Measurements from ENCODE around the gene MBNL2. TPM values are rescaled to one million over a fixed set of nuclear protein-coding genes. Genes with fewer than 3 reads are reported as not detected.

Gene MBNL2
- total and polyA plus RNA-seq, 8 donors: 8.9 to 66.5 (median 37.7) TPM

DNA sequence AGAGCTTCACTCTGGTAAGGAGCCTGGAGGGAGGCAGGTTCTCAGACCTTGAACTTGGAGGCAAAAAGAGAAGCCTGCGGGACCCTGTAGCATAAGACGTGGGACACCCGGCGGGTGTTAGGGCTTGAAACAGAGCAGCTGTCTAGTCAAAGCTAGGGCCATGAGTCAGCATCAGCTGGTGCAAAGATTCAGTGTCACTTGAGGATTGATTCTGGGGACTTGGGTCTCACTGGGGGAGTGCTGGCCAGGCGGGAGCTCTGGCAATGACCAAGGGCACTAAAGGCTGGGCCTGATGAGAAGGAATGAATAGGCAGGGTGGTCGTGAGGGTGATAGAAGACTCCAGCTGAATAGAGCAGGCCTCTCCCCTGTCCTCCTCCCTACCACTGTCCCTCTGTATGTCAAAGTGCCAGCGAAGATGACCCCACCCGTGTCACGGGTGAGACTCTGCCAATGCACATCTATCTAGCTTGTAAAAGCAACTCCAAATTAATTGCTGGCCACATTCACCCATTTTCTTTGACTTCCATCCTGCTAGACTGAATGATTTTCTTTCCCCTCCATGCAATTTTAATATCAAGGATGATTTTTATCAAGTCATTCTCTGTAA, 97.1 kb downstream of the MBNL2 start:
- Histone ChIP-seq H3K27me3 (no peaks in the 10 kb centered on the region), H3K36me3 (no peaks in the 10 kb centered on the region), H3K27ac (no peak overlapping the region), H3K4me3 (no peak overlapping the region), H3K4me1 (peaks cover 0 to 6% (median 0%) of the 10 kb centered on the region in 3 donors), H3K9me3 (no peaks in the 10 kb centered on the region)
- TF ChIP-seq, protein P1, sequence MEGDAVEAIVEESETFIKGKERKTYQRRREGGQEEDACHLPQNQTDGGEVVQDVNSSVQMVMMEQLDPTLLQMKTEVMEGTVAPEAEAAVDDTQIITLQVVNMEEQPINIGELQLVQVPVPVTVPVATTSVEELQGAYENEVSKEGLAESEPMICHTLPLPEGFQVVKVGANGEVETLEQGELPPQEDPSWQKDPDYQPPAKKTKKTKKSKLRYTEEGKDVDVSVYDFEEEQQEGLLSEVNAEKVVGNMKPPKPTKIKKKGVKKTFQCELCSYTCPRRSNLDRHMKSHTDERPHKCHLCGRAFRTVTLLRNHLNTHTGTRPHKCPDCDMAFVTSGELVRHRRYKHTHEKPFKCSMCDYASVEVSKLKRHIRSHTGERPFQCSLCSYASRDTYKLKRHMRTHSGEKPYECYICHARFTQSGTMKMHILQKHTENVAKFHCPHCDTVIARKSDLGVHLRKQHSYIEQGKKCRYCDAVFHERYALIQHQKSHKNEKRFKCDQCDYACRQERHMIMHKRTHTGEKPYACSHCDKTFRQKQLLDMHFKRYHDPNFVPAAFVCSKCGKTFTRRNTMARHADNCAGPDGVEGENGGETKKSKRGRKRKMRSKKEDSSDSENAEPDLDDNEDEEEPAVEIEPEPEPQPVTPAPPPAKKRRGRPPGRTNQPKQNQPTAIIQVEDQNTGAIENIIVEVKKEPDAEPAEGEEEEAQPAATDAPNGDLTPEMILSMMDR (IDR thresholded peaks at IDR 0.05): no peak
- FAIRE-seq: no peak
- intact Hi-C loops (cut with DNase I): no loop called here
- peak in 2 of 4 donors; percentile 16 to 24 for ATAC-seq
- no peak for DNase-seq
- WGBS, 2 donors: 75 to 88% methylated on average over 9 of the region's 9 CpGs

DNA sequence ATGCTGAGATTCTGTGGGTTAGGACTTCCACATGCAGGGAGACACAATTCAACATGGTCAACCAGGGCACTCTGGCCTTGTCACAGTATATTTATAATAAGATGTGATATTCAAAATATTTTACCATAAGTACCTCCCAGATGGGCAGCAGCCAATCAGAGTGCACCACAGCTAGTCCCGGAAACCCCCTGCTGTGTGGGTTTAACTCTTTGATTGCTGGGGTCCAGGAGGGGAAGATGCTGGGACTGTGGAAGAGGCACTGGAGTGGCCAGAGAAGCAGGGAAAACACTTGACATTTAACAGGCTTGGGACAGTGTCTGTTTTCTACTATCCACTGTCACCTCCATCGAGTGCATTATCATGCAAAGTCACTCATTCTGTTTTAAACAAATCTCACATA, 99.0 kb downstream of the MBNL2 start:
- Histone ChIP-seq H3K27me3 (no peaks in the 10 kb centered on the region), H3K4me3 (no peak overlapping the region), H3K9me3 (no peaks in the 10 kb centered on the region), H3K36me3 (no peaks in the 10 kb centered on the region), H3K27ac (no peak overlapping the region), H3K4me1 (peaks cover 9 to 11% (median 9%) of the 10 kb centered on the region in 3 donors)
- TF ChIP-seq, protein P1 (IDR thresholded peaks at IDR 0.05): no peak
- DNase-seq (no peak), FAIRE-seq (no peak), ATAC-seq (no peak)
- intact Hi-C loops (cut with DNase I): no loop called here
- WGBS, 2 donors: 22 to 24% methylated on average over 2 of the region's 2 CpGs

DNA sequence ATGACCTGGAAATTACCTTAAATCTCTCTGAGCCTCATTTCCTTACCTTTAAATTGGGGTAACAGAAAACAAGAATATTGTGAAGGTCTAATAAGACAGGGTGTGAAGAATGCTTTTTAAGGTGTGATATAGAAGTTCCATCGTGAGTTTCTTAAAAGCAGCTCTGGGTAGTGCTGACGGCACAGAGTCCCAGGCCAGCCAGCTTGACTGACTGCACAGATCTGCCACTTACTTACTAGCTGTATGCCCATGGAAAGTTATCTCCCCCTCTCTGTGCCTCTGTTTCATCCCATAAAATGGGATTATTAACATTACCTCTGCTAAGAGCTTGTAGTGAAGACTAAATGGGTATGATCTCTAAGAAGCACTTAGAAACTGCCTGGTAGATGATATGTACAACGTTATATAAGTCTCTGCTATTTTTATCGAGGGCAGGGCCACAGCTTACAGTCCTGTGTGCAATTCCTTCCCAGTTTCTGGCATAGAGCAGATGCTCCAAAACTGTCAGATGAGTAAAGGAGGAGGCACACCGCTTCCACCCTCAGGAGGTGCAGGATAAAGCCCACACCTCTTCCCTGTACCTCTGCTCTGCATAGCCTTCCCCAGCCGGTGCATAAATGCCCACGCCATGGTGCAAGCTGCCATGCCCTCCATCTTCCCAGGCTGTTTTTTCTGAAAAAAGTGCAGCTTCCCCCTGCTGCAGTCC, 99.6 kb downstream of the MBNL2 start:
- FAIRE-seq: no peak
- Histone ChIP-seq H3K27ac (no peak overlapping the region), H3K27me3 (no peaks in the 10 kb centered on the region), H3K9me3 (no peaks in the 10 kb centered on the region), H3K36me3 (no peaks in the 10 kb centered on the region), H3K4me3 (no peak overlapping the region), H3K4me1 (peaks cover 9 to 17% (median 10%) of the 10 kb centered on the region in 3 donors)
- no peak for ATAC-seq
- intact Hi-C loops (cut with DNase I): no loop called here
- no peak for DNase-seq
- 75 to 76% methylated on average over 7 of the region's 7 CpGs for WGBS, 2 donors
- TF ChIP-seq, protein P1 (IDR thresholded peaks at IDR 0.05): no peak

DNA sequence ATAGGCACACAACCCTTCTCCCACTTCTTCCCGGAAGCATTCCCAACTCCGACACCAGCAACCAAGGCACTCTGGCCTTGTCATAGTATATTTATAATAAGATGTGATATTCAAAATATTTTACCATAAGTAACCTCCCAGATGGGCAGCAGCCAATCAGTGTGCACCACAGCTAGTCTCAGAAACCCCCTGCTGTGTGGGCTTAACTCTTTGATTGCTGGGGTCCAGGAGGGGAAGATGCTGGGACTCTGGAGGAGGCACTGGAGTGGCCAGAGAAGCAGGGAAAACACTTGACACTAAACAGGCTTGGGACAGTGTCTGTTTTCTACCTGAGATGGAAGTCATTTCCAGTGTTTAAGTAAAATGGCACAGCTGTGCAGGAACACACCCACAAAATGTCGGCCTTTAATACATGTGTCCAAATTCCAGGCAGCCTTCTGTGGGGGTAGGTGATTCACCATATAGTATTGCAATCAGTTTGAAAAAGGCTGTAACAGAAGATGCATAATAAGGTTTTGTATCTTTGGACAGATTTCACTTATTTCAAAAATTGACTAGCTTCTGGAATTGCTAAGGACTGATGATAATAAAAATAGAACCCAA, 100.7 kb downstream of the MBNL2 start:
- no peaks in the 10 kb centered on the region for H3K36me3 ChIP-seq
- H3K9me3 ChIP-seq: no peaks in the 10 kb centered on the region
- intact Hi-C loops (cut with DNase I): no loop called here
- DNase-seq (no peak), ATAC-seq (no peak), FAIRE-seq (no peak)
- TF ChIP-seq, protein P1 (IDR thresholded peaks at IDR 0.05): no peak
- H3K27ac ChIP-seq: no peak overlapping the region
- H3K27me3 ChIP-seq: no peaks in the 10 kb centered on the region
- WGBS, 2 donors: 90 to 94% methylated on average over 3 of the region's 3 CpGs
- no peak overlapping the region for H3K4me3 ChIP-seq
- peaks cover 11 to 26% (median 14%) of the 10 kb centered on the region in 3 donors for H3K4me1 ChIP-seq
